BJ (cell line): ENCODE results near the gene BEST2. TPM values are rescaled to one million over a fixed set of nuclear protein-coding genes. Genes with fewer than 3 reads are reported as not detected.
"Not testable (repeated sequence)": the region's sequence is repeated elsewhere in the genome, so short reads cannot be mapped to it uniquely, and the experiment has no call there.

Experiments
- CTCF ChIA-PET: fragments of 350-600 bp; formaldehyde crosslinking; extraction: SDS; loops from one replicate; lab custom pipeline; 2021; ENCODE audit warnings: antibody characterized with exemption, inconsistent platforms; lab: Yijun Ruan, JAX
- POLR2A ChIA-PET: fragments of 300-600 bp; sonication (Branson Sonifier 250); formaldehyde crosslinking; extraction: SDS; loops from one replicate; lab custom pipeline; 2021; ENCODE audit warnings: antibody characterized with exemption; lab: Charles Lee
- DNase-seq: peaks from one replicate; pipeline ENCODE4 v3.0.0-alpha.2; 2011; ENCODE audit warnings: low read depth
- H3K27me3 ChIP-seq: 2 replicates; pipeline ENCODE4 v1.6.0; 2011; ENCODE audit warnings: low read length; ENCODE audit not compliant: control insufficient read depth, insufficient read depth
- H3K36me3 ChIP-seq: 2 replicates; pipeline ENCODE4 v1.5.1; 2011; ENCODE audit warnings: low read length; ENCODE audit not compliant: control insufficient read depth, insufficient read depth
- H3K4me3 ChIP-seq: 2 replicates; pipeline ENCODE4 v1.5.1; 2011; ENCODE audit warnings: low read depth, mild to moderate bottlenecking, control low read depth, low read length
- polyA plus RNA-seq: library from polyadenylated mRNA; depleted of rRNA; stranded (reverse); fragments of >200 nt; gene quantifications from 2 replicates; pipeline ENCODE4 v1.2.3, GENCODE V29; 2011
- TF ChIP-seq, protein P1 (sequence below): IDR thresholded peaks from 2 replicates; pipeline ENCODE4 v1.5.1; 2011; ENCODE audit warnings: low read depth, mild to moderate bottlenecking, control low read depth, inconsistent platforms, low read length, moderate library complexity; ENCODE audit not compliant: insufficient read depth

Gene BEST2
- polyA plus RNA-seq, 1 experiment, result not detected

DNA sequence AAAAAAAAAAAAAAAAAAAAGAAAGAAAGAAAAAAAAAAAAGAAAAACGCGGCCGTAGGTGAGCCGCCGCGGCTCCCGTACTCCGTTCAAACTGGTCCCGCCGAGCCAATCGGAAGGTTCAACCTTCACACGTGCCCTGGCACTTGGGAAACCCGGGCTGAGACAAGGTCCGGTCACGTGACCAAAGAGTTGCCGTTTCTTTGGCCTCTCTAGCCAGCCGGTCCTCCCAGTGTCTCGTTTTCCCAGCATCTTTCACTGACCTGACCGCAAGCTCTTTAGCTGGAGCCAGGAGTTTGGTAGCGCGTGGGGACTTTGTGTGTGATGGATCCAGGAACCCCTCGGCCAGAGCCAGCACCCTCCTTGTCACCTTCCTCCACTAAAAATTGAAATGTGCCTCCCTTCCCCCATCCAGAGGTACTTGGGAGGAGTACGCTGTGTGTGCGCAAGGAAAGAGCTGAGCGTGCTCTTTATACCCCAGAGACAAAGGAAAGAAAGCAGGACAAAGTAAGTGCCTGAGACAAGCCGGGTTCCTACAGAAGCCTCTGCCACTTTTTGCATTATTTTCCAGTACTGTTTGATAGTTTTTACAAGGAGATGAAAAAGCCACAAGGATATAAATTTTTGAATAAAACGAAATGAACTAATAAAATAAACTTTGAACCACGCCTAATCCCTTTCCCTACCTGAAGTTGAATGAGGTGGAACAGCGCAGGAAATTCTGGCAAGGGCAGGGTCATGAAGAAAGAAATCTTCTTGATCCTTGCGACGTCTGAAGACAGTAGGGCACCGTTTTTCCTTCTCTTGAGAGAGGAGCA, 28.8 kb upstream of the BEST2 start:
- peaks cover 8% of the 10 kb centered on the region for H3K36me3 ChIP-seq
- peak overlapping the region; percentile 67 for H3K4me3 ChIP-seq
- TF ChIP-seq, protein P1, sequence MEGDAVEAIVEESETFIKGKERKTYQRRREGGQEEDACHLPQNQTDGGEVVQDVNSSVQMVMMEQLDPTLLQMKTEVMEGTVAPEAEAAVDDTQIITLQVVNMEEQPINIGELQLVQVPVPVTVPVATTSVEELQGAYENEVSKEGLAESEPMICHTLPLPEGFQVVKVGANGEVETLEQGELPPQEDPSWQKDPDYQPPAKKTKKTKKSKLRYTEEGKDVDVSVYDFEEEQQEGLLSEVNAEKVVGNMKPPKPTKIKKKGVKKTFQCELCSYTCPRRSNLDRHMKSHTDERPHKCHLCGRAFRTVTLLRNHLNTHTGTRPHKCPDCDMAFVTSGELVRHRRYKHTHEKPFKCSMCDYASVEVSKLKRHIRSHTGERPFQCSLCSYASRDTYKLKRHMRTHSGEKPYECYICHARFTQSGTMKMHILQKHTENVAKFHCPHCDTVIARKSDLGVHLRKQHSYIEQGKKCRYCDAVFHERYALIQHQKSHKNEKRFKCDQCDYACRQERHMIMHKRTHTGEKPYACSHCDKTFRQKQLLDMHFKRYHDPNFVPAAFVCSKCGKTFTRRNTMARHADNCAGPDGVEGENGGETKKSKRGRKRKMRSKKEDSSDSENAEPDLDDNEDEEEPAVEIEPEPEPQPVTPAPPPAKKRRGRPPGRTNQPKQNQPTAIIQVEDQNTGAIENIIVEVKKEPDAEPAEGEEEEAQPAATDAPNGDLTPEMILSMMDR, result no peak
- ChIA-PET POLR2A (interaction anchor here (0.7 kb wide), 1 partner anchor 11 kb away, joined by 3 read pairs; no protein-coding TSS in a partner anchor), CTCF (interaction anchor here (0.6 to 4.8 kb wide), 9 partner anchors 10 to 125 kb away, joined by 3 to 21 read pairs (median 5); partner anchors contain the start of gene TRIR)
- DNase-seq, result peak; percentile 81
- H3K27me3 ChIP-seq, result no peaks in the 10 kb centered on the region

DNA sequence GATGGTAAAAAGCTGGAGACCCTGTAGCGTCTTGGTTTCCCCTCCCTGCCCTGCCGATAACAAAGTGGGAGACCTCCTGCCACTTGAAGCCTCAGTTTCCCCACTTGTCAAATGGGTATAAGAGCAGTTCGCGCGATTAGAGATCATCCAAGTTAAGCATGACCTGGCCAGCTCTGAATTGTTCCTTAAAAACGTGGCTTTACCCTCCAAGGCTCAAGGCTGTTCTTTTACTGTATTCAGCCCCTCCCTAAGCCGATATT, 28.3 kb upstream of the BEST2 start:
- Histone ChIP-seq H3K27me3 (no peaks in the 10 kb centered on the region), H3K36me3 (peaks cover 6% of the 10 kb centered on the region), H3K4me3 (peak overlapping the region; percentile 67)
- DNase-seq, result no peak
- CTCF ChIA-PET, result interaction anchor here (0.6 to 4.8 kb wide), 9 partner anchors 10 to 124 kb away, joined by 3 to 21 read pairs (median 4); partner anchors contain the start of gene TRIR
- POLR2A ChIA-PET, result no interaction called here
- TF ChIP-seq, protein P1, result no peak

DNA sequence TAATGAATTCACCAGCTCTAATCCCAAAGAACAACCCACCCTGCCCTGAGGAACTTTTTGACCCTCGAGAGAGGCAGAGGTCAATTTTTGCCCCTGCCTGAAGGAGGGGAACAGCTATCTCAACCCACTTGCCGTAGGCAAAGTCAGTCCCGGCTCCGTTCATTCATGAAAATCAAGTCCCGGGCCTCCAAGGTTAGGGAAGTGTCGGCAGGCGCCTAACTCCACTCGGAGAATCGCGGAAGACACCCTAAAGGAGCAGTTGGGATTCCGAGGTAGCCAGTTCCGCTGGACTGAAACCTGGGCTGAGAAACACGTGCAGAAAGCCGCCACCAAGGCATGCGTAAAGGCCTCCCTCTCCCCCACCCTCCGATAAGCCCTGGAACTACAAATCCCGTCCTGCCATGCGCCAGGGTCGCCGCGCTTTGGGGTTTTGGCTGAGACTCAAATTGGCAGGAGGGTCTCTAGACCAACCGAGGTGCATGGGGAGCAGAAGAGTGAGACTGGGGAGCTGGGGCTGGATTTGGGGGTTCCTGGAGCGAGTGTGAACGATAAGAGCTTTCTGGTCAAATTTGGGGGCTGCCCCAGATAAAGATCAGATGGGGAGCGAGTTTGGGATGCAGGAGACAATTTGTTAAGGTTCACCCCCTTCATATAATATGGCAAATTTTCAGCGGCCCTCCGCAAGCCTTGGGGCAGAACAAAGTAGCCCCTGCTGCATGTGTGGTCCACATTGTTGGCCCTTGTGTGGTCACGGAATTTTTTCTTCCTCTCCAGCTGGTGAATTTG, 27.8 kb upstream of the BEST2 start, which contains the start of gene TNPO2:
TSS of gene TNPO2 (minus strand) at position 292 of the 786 bp plus-strand sequence. CDS start 2,955 bp downstream, outside the sequence.
- H3K4me3 ChIP-seq, result peak within 1 kb of the TSS; percentile 67
- H3K36me3 ChIP-seq, result peaks cover 3% of the 10 kb centered on the region
- TF ChIP-seq, protein P1, result no peak
- no peak for DNase-seq
- CTCF ChIA-PET, result interaction anchor here (0.6 to 4.8 kb wide), 7 partner anchors 10 to 124 kb away, joined by 3 to 21 read pairs (median 4); partner anchors contain the start of gene TRIR
- POLR2A ChIA-PET, result no interaction called here
- H3K27me3 ChIP-seq, result no peaks in the 10 kb centered on the region

DNA sequence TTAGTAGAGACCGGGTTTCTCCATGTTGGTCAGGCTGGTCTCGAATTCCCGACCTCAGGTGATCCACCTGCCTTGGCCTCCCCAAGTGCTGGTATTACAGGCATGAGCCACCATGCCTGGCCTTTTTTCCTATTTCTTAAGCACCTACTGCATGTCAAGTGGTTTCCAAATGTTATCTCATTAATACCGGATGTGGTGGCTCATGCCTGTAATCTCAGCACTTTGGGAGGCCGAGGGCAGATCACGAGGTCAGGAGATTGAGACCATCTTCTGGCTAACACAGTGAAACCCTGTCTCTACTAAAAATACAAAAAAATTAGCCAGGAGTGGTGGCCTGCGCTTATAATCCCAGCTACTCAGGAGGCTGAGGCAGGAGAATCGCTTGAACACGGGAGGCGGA, 26.0 kb upstream of the BEST2 start:
- DNase-seq, POLR2A ChIA-PET: not testable (repeated sequence)
- CTCF ChIA-PET, result interaction anchor here (2.5 kb wide), 1 partner anchor 122 kb away, joined by 6 read pairs; no protein-coding TSS in a partner anchor

DNA sequence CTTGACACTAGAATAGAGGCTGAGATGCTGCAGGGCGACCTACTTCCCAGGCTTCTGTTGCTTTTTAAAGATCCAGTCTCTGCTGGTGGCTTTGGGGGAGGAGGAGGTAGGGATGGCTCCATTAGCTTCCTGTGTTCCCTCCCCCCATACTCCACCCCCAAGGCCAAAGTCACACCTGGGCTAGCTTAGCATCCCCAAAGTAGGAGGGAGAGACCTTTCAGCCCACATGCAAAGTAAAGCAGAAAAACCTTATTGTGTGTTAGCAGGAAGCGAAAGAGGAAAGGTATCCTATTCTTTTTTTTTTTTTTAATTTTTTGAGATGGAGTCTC, 24.6 kb upstream of the BEST2 start:
- H3K27me3 ChIP-seq, result no peaks in the 10 kb centered on the region
- H3K36me3 ChIP-seq, result peaks cover 23% of the 10 kb centered on the region
- no peak overlapping the region for H3K4me3 ChIP-seq
- TF ChIP-seq, protein P1, result no peak
- CTCF ChIA-PET, result interaction anchor here (0.6 kb wide), 2 partner anchors 66 to 1345 kb away, joined by 3 read pairs; no protein-coding TSS in a partner anchor
- no peak for DNase-seq
- POLR2A ChIA-PET, result no interaction called here

More for the DNA sequence above, 26.0 kb upstream of the BEST2 start:
- not testable (repeated sequence) for H3K27me3 ChIP-seq, H3K4me3 ChIP-seq
- peaks cover 14% of the 10 kb centered on the region for H3K36me3 ChIP-seq
